HL-60 (cell line): ENCODE data around the gene SMOC2.

Experiments
- CTCF ChIP-seq: IDR thresholded peaks from one replicate; pipeline ENCODE4 v1.5.1; 2011; ENCODE audit warnings: low read length, control low read depth, inconsistent platforms; ENCODE audit not compliant: insufficient read depth
- GABPA ChIP-seq: IDR thresholded peaks from 2 replicates; pipeline ENCODE4 v1.6.1; 2012; ENCODE audit warnings: low read depth
- POLR2AphosphoS5 ChIP-seq: IDR thresholded peaks from 2 replicates; pipeline ENCODE4 v1.6.1; 2012; ENCODE audit warnings: low read depth
- REST ChIP-seq: IDR thresholded peaks from 2 replicates; pipeline ENCODE4 v1.6.1; 2012; ENCODE audit warnings: low read depth; ENCODE audit not compliant: insufficient replicate concordance
- SPI1 ChIP-seq: IDR thresholded peaks from 2 replicates; pipeline ENCODE4 v1.6.1; 2012; ENCODE audit warnings: low read depth, mild to moderate bottlenecking, borderline replicate concordance

- TF ChIP-seq CTCF (no peak), POLR2AphosphoS5 (no peak), REST (no peak), GABPA (no peak), SPI1 (no peak)
Measured at GRCh38 chr6:168447700-168448099, 6.7 kb downstream of the SMOC2 start.
